ENCODE measurements around the gene NUTF2. TPM values are rescaled to one million over a fixed set of nuclear protein-coding genes. Genes with fewer than 3 reads are reported as not detected.

Gene NUTF2
- total and polyA plus RNA-seq, 10 of the 15 experiments (the other 5 are each of a cell fraction or from before 2014, with no cell fraction given) = 116 to 342 (median 202) TPM

DNA sequence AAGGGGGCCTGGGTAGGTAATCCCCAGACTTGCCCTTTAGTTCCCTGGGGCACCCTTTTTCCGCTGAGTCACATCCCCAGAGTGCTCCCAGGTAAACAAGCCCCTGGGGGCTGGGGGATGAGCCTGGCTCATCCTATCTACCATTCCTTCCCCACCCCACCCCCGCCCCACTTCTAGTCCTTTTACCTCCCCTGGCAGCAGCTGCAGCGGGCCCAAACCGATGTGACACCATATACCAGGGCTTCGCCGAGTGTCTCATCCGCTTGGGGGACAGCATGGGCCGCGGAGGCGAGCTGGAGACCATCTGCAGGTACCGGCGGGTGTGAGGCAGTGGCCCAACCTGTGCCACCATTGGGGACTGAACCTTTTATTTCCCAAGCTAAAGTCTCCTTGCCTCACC, 38.8 kb downstream of the NUTF2 start:
- RAD21 ChIA-PET (ENCODE audit: unreplicated experiment) = no interaction called here
- H2AFZ ChIP-seq (ENCODE audit: control insufficient read depth, low read depth, low read length) = no peak overlapping the region
- SMC1A ChIA-PET (ENCODE audit: uncharacterized antibody, unreplicated experiment) = interaction anchor here (2.1 kb wide), 1 partner anchor 155 kb away, joined by 10 read pairs; no protein-coding TSS in a partner anchor
- TF ChIP-seq SUZ12 (IDR thresholded peaks at IDR 0.05; ENCODE audit: unreplicated experiment) = no peak
- TF ChIP-seq, protein P1, sequence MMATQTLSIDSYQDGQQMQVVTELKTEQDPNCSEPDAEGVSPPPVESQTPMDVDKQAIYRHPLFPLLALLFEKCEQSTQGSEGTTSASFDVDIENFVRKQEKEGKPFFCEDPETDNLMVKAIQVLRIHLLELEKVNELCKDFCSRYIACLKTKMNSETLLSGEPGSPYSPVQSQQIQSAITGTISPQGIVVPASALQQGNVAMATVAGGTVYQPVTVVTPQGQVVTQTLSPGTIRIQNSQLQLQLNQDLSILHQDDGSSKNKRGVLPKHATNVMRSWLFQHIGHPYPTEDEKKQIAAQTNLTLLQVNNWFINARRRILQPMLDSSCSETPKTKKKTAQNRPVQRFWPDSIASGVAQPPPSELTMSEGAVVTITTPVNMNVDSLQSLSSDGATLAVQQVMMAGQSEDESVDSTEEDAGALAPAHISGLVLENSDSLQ (IDR thresholded peaks at IDR 0.05) = no peak
- TF ChIP-seq STAT1 (conservative IDR thresholded peaks at IDR 0.05) = no peak
- no peak for TF ChIP-seq SMAD5 (IDR thresholded peaks at IDR 0.05; ENCODE audit: low read depth)
- TF ChIP-seq, protein P2, sequence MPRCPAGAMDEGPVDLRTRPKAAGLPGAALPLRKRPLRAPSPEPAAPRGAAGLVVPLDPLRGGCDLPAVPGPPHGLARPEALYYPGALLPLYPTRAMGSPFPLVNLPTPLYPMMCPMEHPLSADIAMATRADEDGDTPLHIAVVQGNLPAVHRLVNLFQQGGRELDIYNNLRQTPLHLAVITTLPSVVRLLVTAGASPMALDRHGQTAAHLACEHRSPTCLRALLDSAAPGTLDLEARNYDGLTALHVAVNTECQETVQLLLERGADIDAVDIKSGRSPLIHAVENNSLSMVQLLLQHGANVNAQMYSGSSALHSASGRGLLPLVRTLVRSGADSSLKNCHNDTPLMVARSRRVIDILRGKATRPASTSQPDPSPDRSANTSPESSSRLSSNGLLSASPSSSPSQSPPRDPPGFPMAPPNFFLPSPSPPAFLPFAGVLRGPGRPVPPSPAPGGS (IDR thresholded peaks at IDR 0.05; ENCODE audit: borderline replicate concordance, insufficient read depth, low read depth, low read length, poor library complexity, severe bottlenecking) = no peak
- TF ChIP-seq, protein P3, sequence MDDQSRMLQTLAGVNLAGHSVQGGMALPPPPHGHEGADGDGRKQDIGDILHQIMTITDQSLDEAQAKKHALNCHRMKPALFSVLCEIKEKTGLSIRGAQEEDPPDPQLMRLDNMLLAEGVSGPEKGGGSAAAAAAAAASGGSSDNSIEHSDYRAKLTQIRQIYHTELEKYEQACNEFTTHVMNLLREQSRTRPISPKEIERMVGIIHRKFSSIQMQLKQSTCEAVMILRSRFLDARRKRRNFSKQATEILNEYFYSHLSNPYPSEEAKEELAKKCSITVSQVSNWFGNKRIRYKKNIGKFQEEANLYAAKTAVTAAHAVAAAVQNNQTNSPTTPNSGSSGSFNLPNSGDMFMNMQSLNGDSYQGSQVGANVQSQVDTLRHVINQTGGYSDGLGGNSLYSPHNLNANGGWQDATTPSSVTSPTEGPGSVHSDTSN (IDR thresholded peaks at IDR 0.05; ENCODE audit: insufficient replicate concordance, low read depth, low read length) = no peak
- TF ChIP-seq RELA (IDR thresholded peaks at IDR 0.05; ENCODE audit: borderline replicate concordance, partially characterized antibody) = no peak
- TF ChIP-seq TAF1 (IDR thresholded peaks at IDR 0.05; ENCODE audit: borderline replicate concordance, low read depth, low read length) = no peak
- no peak for TF ChIP-seq POU2F2 (IDR thresholded peaks at IDR 0.05; ENCODE audit: borderline replicate concordance, low read depth, low read length)
- no peak for TF ChIP-seq EED (IDR thresholded peaks at IDR 0.05; ENCODE audit: low read depth)
- no peak for TF ChIP-seq POLR2A (IDR thresholded peaks at IDR 0.05; ENCODE audit: low read depth, low read length)
- TF ChIP-seq ESRRA (IDR thresholded peaks at IDR 0.05; ENCODE audit: low read length) = no peak
- TF ChIP-seq JUND (IDR thresholded peaks at IDR 0.05; ENCODE audit: low read depth, low read length) = no peak
- H3K4me3 ChIP-seq = no peak overlapping the region
- H3K4me1 ChIP-seq (ENCODE audit: control insufficient read depth, insufficient read depth, low read length) = no peaks in the 10 kb centered on the region
- no peaks in the 10 kb centered on the region for H3K9me3 ChIP-seq (replicated peaks; ENCODE audit: control insufficient read depth, insufficient read depth, low read length)
- no TSS peak for BruUV-seq (replicated peaks)
- intact Hi-C loops (cut with micrococcal nuclease; ENCODE audit: unreplicated experiment) = no loop called here
- POLR2A ChIA-PET = interaction anchor here (1.3 kb wide), 1 partner anchor 12 kb away, joined by 3 read pairs; no protein-coding TSS in a partner anchor
- H3K27me3 ChIP-seq (replicated peaks in 1 of 2; ENCODE audit: control insufficient read depth in 2 of 2, insufficient read depth in 2 of 2, low read length in 1 of 2) = no peaks in the 10 kb centered on the region
- DNase-seq (ENCODE audit: low read depth, low spot score) = no peak
- H3K79me2 ChIP-seq (ENCODE audit: control insufficient read depth, insufficient read depth, low read length) = no peaks in the 10 kb centered on the region
- CTCF ChIA-PET = interaction anchor here (2.4 to 5.6 kb wide), 3 partner anchors 11 to 156 kb away, joined by 5 to 39 read pairs (median 9); partner anchors contain the start of genes EDC4 and PSMB10
- H4K20me1 ChIP-seq (ENCODE audit: control insufficient read depth, insufficient read depth) = no peaks in the 10 kb centered on the region
- 95% methylated on average over 9 of the region's 12 CpGs for WGBS (ENCODE audit: insufficient coverage, insufficient replicate concordance, low lambda C conversion rate, missing lambda C conversion rate)
- no peak for ATAC-seq
- H3K36me3 ChIP-seq (ENCODE audit: control insufficient read depth in 2 of 2, insufficient read depth in 2 of 2, low read length in 1 of 2) = peaks cover 9 to 33% of the 10 kb centered on the region in 2 experiments; a peak in 3 of 4 replicates
- in situ Hi-C loops (cut with MboI) = no loop called here
- H3K4me2 ChIP-seq (ENCODE audit: control insufficient read depth, insufficient read depth) = no peak overlapping the region
- no peak overlapping the region for H3K27ac ChIP-seq (ENCODE audit: control insufficient read depth, insufficient read depth)
- FAIRE-seq = no peak
- H3K9ac ChIP-seq (ENCODE audit: control insufficient read depth, insufficient read depth, low read length) = no peak overlapping the region

Measured in GM12878 (cell line).